A549 (cell line): Measurements from ENCODE around the gene LMTK3. TPM values are rescaled to one million over a fixed set of nuclear protein-coding genes. Genes with fewer than 3 reads are reported as not detected.

Experiments
- ATAC-seq, 2 experiments: fragments of 200-7000 bp in 1 of 2; fragments of >200 bp in 1 of 2; cut with Nextera tagmentation in 1 of 2; cut with Tn5 transposase in 1 of 2; 3 replicates each; pipeline versions ENCODE4 v1.8.0 to v1.9.1; 2018 to 2020; ENCODE audit warnings: mild to moderate bottlenecking in 1 of 2, moderate library complexity in 1 of 2
- CTCF ChIA-PET: fragments of 300-600 bp; sonication (Branson Sonifier 250); formaldehyde crosslinking; extraction: SDS; loops from one replicate; lab custom pipeline; 2021; ENCODE audit warnings: antibody characterized with exemption, inconsistent platforms; lab: Yijun Ruan, JAX
- POLR2A ChIA-PET: fragments of 350-600 bp; formaldehyde crosslinking; extraction: SDS; loops from one replicate; lab custom pipeline; 2021; ENCODE audit warnings: antibody characterized with exemption, inconsistent platforms; lab: Yijun Ruan, JAX
- DNase-seq, 2 experiments: peaks; one replicate each; pipeline versions ENCODE4 v3.0.0 to v3.0.0-alpha.2; 2011 to 2016; ENCODE audit warnings: low read depth in 1 of 2, low spot score in 1 of 2
- FAIRE-seq: peaks from 2 replicates; lab custom pipeline; 2011; peaks lifted over from hg19 to GRCh38; lab: Jason Lieb, UNC
- H3K27ac ChIP-seq, 2 experiments: fragments of >200 bp; sonication (Bioruptor Twin); formaldehyde crosslinking; 3 replicates each; pipeline ENCODE4 v1.5.1; 2016 to 2017
- H3K4me1 ChIP-seq: fragments of >200 bp; sonication (Bioruptor Twin); formaldehyde crosslinking; 3 replicates; pipeline ENCODE4 v1.6.1; 2016
- H3K4me2 ChIP-seq: fragments of >200 bp; sonication (Bioruptor Twin); formaldehyde crosslinking; 3 replicates; pipeline ENCODE4 v1.6.1; 2016
- H3K4me3 ChIP-seq: fragments of >200 bp; sonication (Bioruptor Twin); formaldehyde crosslinking; 3 replicates; pipeline ENCODE4 v1.5.1; 2016
- H3K9me3 ChIP-seq: fragments of >200 bp; sonication (Bioruptor Twin); formaldehyde crosslinking; 3 replicates; pipeline ENCODE4 v1.6.1; 2016
- BHLHE40 ChIP-seq: IDR thresholded peaks from 2 replicates; pipeline ENCODE4 v1.6.1; 2012; ENCODE audit warnings: low read depth, low read length, inconsistent platforms
- CBX2 ChIP-seq: fragments of 200-600 bp; sonication (generic); IDR thresholded peaks from 2 replicates; pipeline ENCODE4 v1.6.1; 2016; ENCODE audit warnings: low read depth, mild to moderate bottlenecking, borderline replicate concordance
- CBX8 ChIP-seq: fragments of 200-600 bp; sonication (generic); IDR thresholded peaks from 2 replicates; pipeline ENCODE4 v1.6.1; 2016
- CHD2 ChIP-seq: fragments of 150-350 bp; IDR thresholded peaks from 2 replicates; pipeline ENCODE4 v1.6.1; 2014; ENCODE audit warnings: low read length; ENCODE audit not compliant: partially characterized antibody
- CTCF ChIP-seq: fragments of >200 bp; sonication (Bioruptor Twin); formaldehyde crosslinking; IDR thresholded peaks from 3 replicates; pipeline ENCODE4 v1.5.1; 2016
- E2F6 ChIP-seq: IDR thresholded peaks from 2 replicates; pipeline ENCODE4 v1.6.1; 2012; ENCODE audit warnings: low read depth, borderline replicate concordance
- EHF ChIP-seq: fragments of 250-450 bp; sonication (Bioruptor Pico); IDR thresholded peaks from 2 replicates; pipeline ENCODE4 v1.5.0; 2020; ENCODE audit warnings: mild to moderate bottlenecking
- EP300 ChIP-seq, 2 experiments: fragments of >200 bp; sonication (Bioruptor Twin); formaldehyde crosslinking; IDR thresholded peaks; 2 replicates in 1 of 2; 3 replicates in 1 of 2; pipeline ENCODE4 v1.6.1; 2016 to 2017
- FOSL2 ChIP-seq, 2 experiments: fragments of 450-650 bp in 1 of 2; fragments of >200 bp in 1 of 2; sonication (Bioruptor Twin) in 1 of 2; formaldehyde crosslinking; IDR thresholded peaks; 2 replicates each; pipeline versions ENCODE4 v1.5.0 to v1.6.1; 2016 to 2020; ENCODE audit warnings: mild to moderate bottlenecking in 1 of 2, moderate library complexity in 1 of 2
- FOXS1 ChIP-seq: fragments of 250-450 bp; sonication (Bioruptor Pico); IDR thresholded peaks from 2 replicates; pipeline ENCODE4 v1.5.0; 2020; ENCODE audit warnings: mild to moderate bottlenecking, moderate library complexity
- GATA3 ChIP-seq: IDR thresholded peaks from 2 replicates; pipeline ENCODE4 v1.6.1; 2012; ENCODE audit warnings: borderline replicate concordance
- HES2 ChIP-seq: fragments of >200 bp; sonication (Bioruptor Twin); formaldehyde crosslinking; IDR thresholded peaks from 2 replicates; pipeline ENCODE4 v1.6.1; 2016
- HMGXB4 ChIP-seq: fragments of 250-450 bp; sonication (Bioruptor Pico); IDR thresholded peaks from 2 replicates; pipeline ENCODE4 v1.5.0; 2021; ENCODE audit warnings: mild to moderate bottlenecking, moderate library complexity, borderline replicate concordance
- HOXA7 ChIP-seq: fragments of 250-450 bp; sonication (Bioruptor Pico); IDR thresholded peaks from 2 replicates; pipeline ENCODE4 v1.5.0; 2020; ENCODE audit warnings: mild to moderate bottlenecking, moderate library complexity
- HOXB13 ChIP-seq: fragments of 250-450 bp; sonication (Bioruptor Pico); IDR thresholded peaks from 2 replicates; pipeline ENCODE4 v1.5.0; 2020; ENCODE audit warnings: low read depth, mild to moderate bottlenecking, moderate library complexity
- HOXB5 ChIP-seq: fragments of 250-450 bp; sonication (Bioruptor Pico); IDR thresholded peaks from 2 replicates; pipeline ENCODE4 v1.5.0; 2020; ENCODE audit warnings: mild to moderate bottlenecking, moderate library complexity
- KDM1A ChIP-seq: fragments of 200-600 bp; sonication (generic); IDR thresholded peaks from 2 replicates; pipeline ENCODE4 v1.6.1; 2016; ENCODE audit warnings: low read depth, mild to moderate bottlenecking
- MAFK ChIP-seq: fragments of 450-650 bp; IDR thresholded peaks from 2 replicates; pipeline ENCODE4 v1.6.1; 2014; ENCODE audit not compliant: partially characterized antibody
- MYC ChIP-seq: IDR thresholded peaks from 2 replicates; pipeline ENCODE4 v1.6.1; 2012; ENCODE audit warnings: mild to moderate bottlenecking, inconsistent platforms, low read length, improper control_type of control experiment, borderline replicate concordance
- NFE2L2 ChIP-seq: fragments of 150-350 bp; conservative IDR thresholded peaks from 2 replicates; pipeline ENCODE4 v1.6.1; 2014; ENCODE audit warnings: low read length
- NPAS2 ChIP-seq: fragments of 250-450 bp; sonication (Bioruptor Pico); IDR thresholded peaks from 2 replicates; pipeline ENCODE4 v1.8.0; 2022; ENCODE audit warnings: mild to moderate bottlenecking, moderate library complexity, borderline replicate concordance
- POLR2AphosphoS2 ChIP-seq: conservative IDR thresholded peaks from 2 replicates; pipeline ENCODE4 v1.6.1; 2012; ENCODE audit warnings: low read length, improper control_type of control experiment, inconsistent platforms
- RAD21 ChIP-seq, 2 experiments: fragments of >200 bp in 1 of 2; sonication (Bioruptor Twin) in 1 of 2; formaldehyde crosslinking in 1 of 2; IDR thresholded peaks in 1 of 2; conservative IDR thresholded peaks in 1 of 2; 2 replicates in 1 of 2; 3 replicates in 1 of 2; pipeline ENCODE4 v1.6.1; 2012 to 2018; ENCODE audit warnings: inconsistent platforms in 1 of 2
- RNF2 ChIP-seq: fragments of 200-600 bp; sonication (generic); IDR thresholded peaks from 2 replicates; pipeline ENCODE4 v1.6.1; 2016; ENCODE audit warnings: low read depth, mild to moderate bottlenecking, antibody characterized with exemption, moderate library complexity, borderline replicate concordance
- SMC3 ChIP-seq: fragments of >200 bp; sonication (Bioruptor Twin); formaldehyde crosslinking; IDR thresholded peaks from 3 replicates; pipeline ENCODE4 v1.6.1; 2018; ENCODE audit warnings: inconsistent platforms
- WGBS: methylation state at CpG from one replicate; pipeline ENCODE4 v1.1.6; 2017; ENCODE audit errors: missing lambda C conversion rate; 5-methylcytosine and 5-hydroxymethylcytosine counted together
- polyA plus RNA-seq, 4 experiments: library from polyadenylated mRNA; depleted of rRNA in 3 of 4; stranded (reverse); fragments of >200 nt; fragmentation: RNase III in 1 of 4; extraction: RNeasy Plus Mini Kit Qiagen cat#74134 plus additional on column Dnase treatment in 1 of 4; gene quantifications; 2 replicates in 3 of 4; 3 replicates in 1 of 4; pipeline ENCODE4 v1.2.3, GENCODE V29; 2011 to 2017
- TF ChIP-seq, protein P1 (sequence below): fragments of 150-350 bp; IDR thresholded peaks from 2 replicates; pipeline ENCODE4 v1.6.1; 2014; ENCODE audit warnings: low read depth, mild to moderate bottlenecking, low read length

Gene LMTK3
- polyA plus RNA-seq, 2 of the 4 experiments (the other 2 are of a cell fraction) = 0.62 to 6.1 TPM

GRCh38 chr19:48443731-48444128 is 67.9 kb downstream of the LMTK3 start:
- FAIRE-seq (no peak), DNase-seq (no peak), ATAC-seq (no peak)
- no peak overlapping the region for H3K4me2 ChIP-seq
- H3K4me1 ChIP-seq = peaks cover 23% of the 10 kb centered on the region
- ChIA-PET POLR2A (interaction anchor here (0.6 kb wide), 1 partner anchor 111 kb away, joined by 3 read pairs; no protein-coding TSS in a partner anchor), CTCF (interaction anchor here (0.8 to 4.6 kb wide), 6 partner anchors 9 to 141 kb away, joined by 5 to 30 read pairs (median 16); no protein-coding TSS in a partner anchor)
- 95% methylated on average over 43 of the region's 45 CpGs for WGBS
- H3K27ac ChIP-seq = peak overlapping the region in 1 of 2 experiments; percentile 5; a peak in 1 of 6 replicates
- H3K9me3 ChIP-seq = no peaks in the 10 kb centered on the region
- H3K4me3 ChIP-seq = no peak overlapping the region
- no peak for TF ChIP-seq POLR2AphosphoS2
- TF ChIP-seq NPAS2 (CRISPR knock-in tag) = no peak
- TF ChIP-seq KDM1A = no peak
- no peak for TF ChIP-seq HES2
- TF ChIP-seq MAFK = no peak
- TF ChIP-seq HMGXB4 (CRISPR knock-in tag) = no peak
- no peak for TF ChIP-seq CBX2
- no peak for TF ChIP-seq CTCF
- TF ChIP-seq E2F6 = no peak
- no peak for TF ChIP-seq EHF (CRISPR knock-in tag)
- TF ChIP-seq NFE2L2 = no peak
- no peak for TF ChIP-seq SMC3
- no peak for TF ChIP-seq CBX8
- no peak for TF ChIP-seq GATA3
- TF ChIP-seq, protein P1, sequence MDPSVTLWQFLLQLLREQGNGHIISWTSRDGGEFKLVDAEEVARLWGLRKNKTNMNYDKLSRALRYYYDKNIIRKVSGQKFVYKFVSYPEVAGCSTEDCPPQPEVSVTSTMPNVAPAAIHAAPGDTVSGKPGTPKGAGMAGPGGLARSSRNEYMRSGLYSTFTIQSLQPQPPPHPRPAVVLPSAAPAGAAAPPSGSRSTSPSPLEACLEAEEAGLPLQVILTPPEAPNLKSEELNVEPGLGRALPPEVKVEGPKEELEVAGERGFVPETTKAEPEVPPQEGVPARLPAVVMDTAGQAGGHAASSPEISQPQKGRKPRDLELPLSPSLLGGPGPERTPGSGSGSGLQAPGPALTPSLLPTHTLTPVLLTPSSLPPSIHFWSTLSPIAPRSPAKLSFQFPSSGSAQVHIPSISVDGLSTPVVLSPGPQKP = no peak
- TF ChIP-seq RAD21 (conservative IDR thresholded peaks at IDR 0.05 in 1 of 2, IDR thresholded peaks at IDR 0.05 in 1 of 2) = no peak
- TF ChIP-seq FOXS1 (CRISPR knock-in tag) = no peak
- TF ChIP-seq RNF2 = no peak

DNA sequence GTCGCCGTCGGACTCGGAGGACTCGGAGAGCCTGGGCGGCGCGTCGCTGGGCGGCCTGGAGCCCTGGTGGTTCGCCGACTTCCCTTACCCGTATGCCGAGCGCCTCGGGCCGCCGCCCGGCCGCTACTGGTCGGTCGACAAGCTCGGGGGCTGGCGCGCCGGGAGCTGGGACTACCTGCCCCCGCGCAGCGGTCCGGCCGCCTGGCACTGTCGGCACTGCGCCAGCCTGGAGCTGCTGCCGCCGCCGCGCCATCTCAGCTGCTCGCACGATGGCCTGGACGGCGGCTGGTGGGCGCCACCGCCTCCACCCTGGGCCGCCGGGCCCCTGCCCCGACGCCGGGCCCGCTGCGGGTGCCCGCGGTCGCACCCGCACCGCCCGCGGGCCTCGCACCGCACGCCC is 68.4 kb downstream of the LMTK3 start:
- TF ChIP-seq HOXB5 (CRISPR knock-in tag) (no peak), HES2 (no peak), CHD2 (no peak), SMC3 (no peak), MYC (no peak), HOXB13 (CRISPR knock-in tag) (no peak), FOSL2 (IDR thresholded peaks at IDR 0.05) (no peak), FOSL2 (CRISPR knock-in tag; IDR thresholded peaks at IDR 0.05) (no peak), BHLHE40 (no peak), HOXA7 (no peak), NFE2L2 (no peak), EP300 (IDR thresholded peaks at IDR 0.05) (no peak)
- TF ChIP-seq, all 56 proteins: peak for 0

More for the DNA sequence above, 68.4 kb downstream of the LMTK3 start:
- Histone ChIP-seq H3K4me3 (no peak overlapping the region), H3K4me2 (no peak overlapping the region), H3K27ac (no peak overlapping the region), H3K9me3 (no peaks in the 10 kb centered on the region), H3K4me1 (peaks cover 23% of the 10 kb centered on the region)
- 97% methylated on average over 41 of the region's 60 CpGs for WGBS
- DNase-seq = no peak
- ATAC-seq = no peak
- POLR2A ChIA-PET = no interaction called here
- no peak for FAIRE-seq
- CTCF ChIA-PET = interaction anchor here (0.8 to 4.6 kb wide), 4 partner anchors 8 to 141 kb away, joined by 5 to 30 read pairs (median 16); no protein-coding TSS in a partner anchor
